H1 (cell line): ENCODE measurements around the gene STBD1. TPM values are rescaled to one million over a fixed set of nuclear protein-coding genes. Genes with fewer than 3 reads are reported as not detected.

ENCODE experiments used
- CTCF ChIA-PET: fragments of 300-600 bp; sonication (Branson Sonifier 250); formaldehyde crosslinking; loops from one replicate; lab custom pipeline; 2021; ENCODE audit not compliant: partially characterized antibody; lab: Charles Lee
- POLR2A ChIA-PET: fragments of 300-600 bp; sonication (Branson Sonifier 250); formaldehyde crosslinking; loops from one replicate; lab custom pipeline; 2021; ENCODE audit warnings: inconsistent platforms; ENCODE audit not compliant: partially characterized antibody; lab: Charles Lee
- DNase-seq, 2 experiments: peaks; one replicate each; pipeline versions ENCODE4 v3.0.0 to v3.0.0-alpha.2; 2010 to 2022; ENCODE audit warnings: low spot score in 2 of 2, low read depth in 1 of 2, mixed read lengths in 1 of 2
- FAIRE-seq: peaks from 2 replicates; lab custom pipeline; 2011; peaks lifted over from hg19 to GRCh38; lab: Jason Lieb, UNC
- H2AFZ ChIP-seq: 2 replicates; pipeline ENCODE4 v1.8.1; 2012; ENCODE audit warnings: low read length, inconsistent platforms
- H2AK5ac ChIP-seq: 2 replicates; pipeline ENCODE4 v1.6.1; 2013; ENCODE audit warnings: low read depth, low read length
- H2BK120ac ChIP-seq: replicated peaks from 2 replicates; pipeline ENCODE3; 2013; ENCODE audit warnings: low read depth, low read length, inconsistent platforms
- H2BK12ac ChIP-seq: 2 replicates; pipeline ENCODE4 v1.6.1; 2013; ENCODE audit warnings: low read depth, low read length
- H2BK15ac ChIP-seq: 2 replicates; pipeline ENCODE4 v1.6.1; 2013; ENCODE audit warnings: low read length
- H2BK20ac ChIP-seq: 2 replicates; pipeline ENCODE4 v1.6.1; 2013; ENCODE audit warnings: low read length
- H2BK5ac ChIP-seq: 2 replicates; pipeline ENCODE4 v1.6.1; 2013; ENCODE audit warnings: low read depth, low read length
- H3K14ac ChIP-seq: 2 replicates; pipeline ENCODE4 v1.6.1; 2013; ENCODE audit warnings: inconsistent platforms; ENCODE audit not compliant: insufficient read length
- H3K18ac ChIP-seq: 2 replicates; pipeline ENCODE4 v1.6.1; 2013; ENCODE audit warnings: low read length; ENCODE audit errors: extremely low read depth
- H3K23ac ChIP-seq: 2 replicates; pipeline ENCODE4 v1.6.1; 2013; ENCODE audit warnings: inconsistent platforms; ENCODE audit not compliant: insufficient read length
- H3K23me2 ChIP-seq: 2 replicates; pipeline ENCODE4 v1.6.1; 2013; ENCODE audit warnings: low read depth, low read length
- H3K27ac ChIP-seq: 2 replicates; pipeline ENCODE4 v1.6.1; 2011; ENCODE audit warnings: low read depth, low read length, inconsistent platforms
- H3K27me3 ChIP-seq, 4 experiments: replicated peaks in 1 of 4; 1 replicate in 1 of 4; 2 replicates in 3 of 4; pipeline versions ENCODE4 v1.6.1 to v1.8.1; 2011 to 2013; ENCODE audit warnings: low read length in 3 of 4, mild to moderate bottlenecking in 3 of 4, inconsistent platforms in 2 of 4, mixed read lengths in 2 of 4, moderate library complexity in 1 of 4; ENCODE audit not compliant: control insufficient read depth in 3 of 4, insufficient read depth in 3 of 4; ENCODE audit errors: extremely low read depth in 1 of 4
- H3K36me3 ChIP-seq, 4 experiments: 2 replicates each; pipeline versions ENCODE4 v1.6.1 to v1.8.1; 2011 to 2013; ENCODE audit warnings: mild to moderate bottlenecking in 4 of 4, low read length in 3 of 4, moderate library complexity in 2 of 4, control low read depth in 1 of 4, inconsistent platforms in 1 of 4; ENCODE audit not compliant: insufficient read depth in 4 of 4, control insufficient read depth in 2 of 4
- H3K4ac ChIP-seq: replicated peaks from 2 replicates; pipeline ENCODE3; 2013; ENCODE audit warnings: low read length, low read depth, mixed read lengths, inconsistent platforms; ENCODE audit not compliant: insufficient read length
- H3K4me1 ChIP-seq, 4 experiments: replicated peaks in 1 of 4; 1 replicate in 1 of 4; 2 replicates in 3 of 4; pipeline versions ENCODE4 v1.6.1 to v1.8.1; 2011 to 2013; ENCODE audit warnings: low read length in 3 of 4, inconsistent platforms in 2 of 4, mixed read lengths in 1 of 4; ENCODE audit not compliant: insufficient read depth in 4 of 4, control insufficient read depth in 3 of 4
- H3K4me2 ChIP-seq, 2 experiments: 2 replicates each; pipeline versions ENCODE4 v1.6.1 to v1.8.1; 2011 to 2013; ENCODE audit warnings: low read depth in 2 of 2, low read length in 2 of 2, control low read depth in 1 of 2, inconsistent platforms in 1 of 2, mild to moderate bottlenecking in 1 of 2; ENCODE audit not compliant: insufficient read depth in 1 of 2
- H3K4me3 ChIP-seq, 4 experiments: fragments of 200-600, 300-600 bp in 1 of 4; sonication (generic), shearing (Covaris generic), sonication (Bioruptor Twin) in 1 of 4; 2 replicates each; pipeline versions ENCODE4 v1.5.1 to v1.8.1; 2011 to 2016; ENCODE audit warnings: low read length in 4 of 4, low read depth in 3 of 4, control low read depth in 2 of 4, inconsistent platforms in 2 of 4, mild to moderate bottlenecking in 2 of 4, mixed read lengths in 1 of 4, moderate library complexity in 1 of 4; ENCODE audit not compliant: insufficient read depth in 2 of 4; ENCODE audit errors: extremely low read depth in 1 of 4
- H3K56ac ChIP-seq: replicated peaks from 2 replicates; pipeline ENCODE3; 2013; ENCODE audit warnings: low read depth, mild to moderate bottlenecking, mixed read lengths, low read length, inconsistent platforms; ENCODE audit not compliant: insufficient read length
- H3K79me1 ChIP-seq: 2 replicates; pipeline ENCODE4 v1.6.1; 2013; ENCODE audit warnings: low read depth, low read length, control low read depth
- H3K79me2 ChIP-seq, 2 experiments: 2 replicates each; pipeline versions ENCODE4 v1.6.1 to v1.8.1; 2012 to 2013; ENCODE audit warnings: low read length in 2 of 2, mild to moderate bottlenecking in 2 of 2, inconsistent platforms in 1 of 2; ENCODE audit not compliant: insufficient read depth in 2 of 2, control insufficient read depth in 1 of 2
- H3K9ac ChIP-seq, 4 experiments: replicated peaks in 1 of 4; 1 replicate in 1 of 4; 2 replicates in 3 of 4; pipeline versions ENCODE4 v1.6.1 to v1.8.1; 2011 to 2013; ENCODE audit warnings: low read depth in 3 of 4, low read length in 3 of 4, control low read depth in 2 of 4, mild to moderate bottlenecking in 2 of 4, moderate library complexity in 2 of 4, inconsistent platforms in 1 of 4; ENCODE audit errors: extremely low read depth in 1 of 4
- H3K9me3 ChIP-seq, 2 experiments: 2 replicates each; pipeline versions ENCODE4 v1.6.1 to v1.8.1; 2012 to 2013; ENCODE audit warnings: mild to moderate bottlenecking in 2 of 2, moderate library complexity in 2 of 2, control low read depth in 1 of 2, inconsistent platforms in 1 of 2, low read depth in 1 of 2, low read length in 1 of 2, mixed read lengths in 1 of 2; ENCODE audit not compliant: insufficient read depth in 2 of 2
- H4K20me1 ChIP-seq, 2 experiments: replicated peaks in 1 of 2; 2 replicates each; pipeline versions ENCODE3 to v1.8.1; 2011 to 2013; ENCODE audit warnings: inconsistent platforms in 2 of 2, low read length in 2 of 2, mild to moderate bottlenecking in 1 of 2; ENCODE audit not compliant: insufficient read depth in 2 of 2, control insufficient read depth in 1 of 2
- H4K5ac ChIP-seq: 2 replicates; pipeline ENCODE4 v1.6.1; 2013; ENCODE audit warnings: low read length, low read depth, mixed read lengths, inconsistent platforms; ENCODE audit not compliant: insufficient read length
- H4K8ac ChIP-seq: 2 replicates; pipeline ENCODE4 v1.8.0; 2013; ENCODE audit warnings: mild to moderate bottlenecking, moderate library complexity, low read length, inconsistent platforms; ENCODE audit not compliant: insufficient read depth; ENCODE audit errors: extremely low read depth
- H4K91ac ChIP-seq: replicated peaks from 2 replicates; pipeline ENCODE3; 2013; ENCODE audit warnings: low read length, mixed read lengths, inconsistent platforms; ENCODE audit not compliant: insufficient read length
- BACH1 ChIP-seq: IDR thresholded peaks from 2 replicates; pipeline ENCODE4 v1.6.1; 2012; ENCODE audit warnings: low read length, improper control_type of control experiment
- CTCF ChIP-seq, 3 experiments: IDR thresholded peaks; 1 replicate in 2 of 3; 2 replicates in 1 of 3; pipeline versions ENCODE4 v1.5.1 to v1.6.1; 2011; ENCODE audit warnings: low read length in 3 of 3, mild to moderate bottlenecking in 3 of 3, inconsistent platforms in 2 of 3, low read depth in 1 of 3, moderate library complexity in 1 of 3; ENCODE audit not compliant: insufficient read depth in 1 of 3; ENCODE audit errors: control extremely low read depth in 1 of 3
- EZH2 ChIP-seq: fragments of 200-600 bp; sonication (generic); IDR thresholded peaks from 2 replicates; pipeline ENCODE4 v1.7.1; 2012; ENCODE audit warnings: low read depth, mild to moderate bottlenecking, moderate library complexity, low read length, inconsistent platforms; ENCODE audit not compliant: severe bottlenecking
- HDAC6 ChIP-seq: IDR thresholded peaks from one replicate; pipeline ENCODE4 v1.7.1; 2012; ENCODE audit warnings: low read depth, mild to moderate bottlenecking, inconsistent platforms, low read length, moderate library complexity
- MAX ChIP-seq: IDR thresholded peaks from 2 replicates; pipeline ENCODE4 v1.6.1; 2012; ENCODE audit warnings: inconsistent platforms
- NRF1 ChIP-seq: IDR thresholded peaks from 2 replicates; pipeline ENCODE4 v1.6.1; 2011; ENCODE audit warnings: mild to moderate bottlenecking, low read depth, low read length, improper control_type of control experiment
- SIN3A ChIP-seq, 2 experiments: IDR thresholded peaks in 1 of 2; conservative IDR thresholded peaks in 1 of 2; 2 replicates each; pipeline ENCODE4 v1.6.1; 2011 to 2012; ENCODE audit warnings: low read length in 2 of 2, improper control_type of control experiment in 1 of 2, low read depth in 1 of 2, mild to moderate bottlenecking in 1 of 2
- SP4 ChIP-seq: IDR thresholded peaks from 2 replicates; pipeline ENCODE4 v1.6.1; 2012; ENCODE audit warnings: low read length, inconsistent platforms
- TCF12 ChIP-seq: IDR thresholded peaks from 2 replicates; pipeline ENCODE4 v1.6.1; 2011; ENCODE audit warnings: low read depth, mild to moderate bottlenecking, low read length
- ZNF274 ChIP-seq: IDR thresholded peaks from 2 replicates; pipeline ENCODE4 v1.7.0; 2012; ENCODE audit warnings: low read length, borderline replicate concordance; ENCODE audit errors: extremely low read depth
- WGBS, 2 experiments: shearing (Covaris generic) in 1 of 2; methylation state at CpG; one replicate each; pipeline versions ENCODE4 v1.1.6 to v1.1.7; 2013 to 2015; ENCODE audit warnings: low lambda C conversion rate in 2 of 2, mixed read lengths in 2 of 2, inconsistent platforms in 1 of 2, low coverage in 1 of 2, missing lambda C conversion rate in 1 of 2; ENCODE audit not compliant: insufficient replicate concordance in 2 of 2, insufficient coverage in 1 of 2, insufficient read length in 1 of 2; ENCODE audit errors: extremely low coverage in 1 of 2, missing lambda C conversion rate in 1 of 2; 5-methylcytosine and 5-hydroxymethylcytosine counted together
- polyA plus RNA-seq, 7 experiments: library from polyadenylated mRNA; depleted of rRNA in 3 of 7; stranded (reverse) in 5 of 7; unstranded in 2 of 7; fragments of >200 nt in 5 of 7; fragments of 200-250 nt in 2 of 7; gene quantifications; 1 replicate in 5 of 7; 2 replicates in 1 of 7; 4 replicates in 1 of 7; pipeline versions ENCODE4 v1.2.1 to v1.2.3, GENCODE V29; 2011 to 2013; ENCODE audit warnings: missing spikeins in 2 of 7, mixed read lengths in 2 of 7
- total RNA-seq: library from RNA; stranded (reverse); fragmentation: NEBNext Ultra II Directional; extraction: Animal tissue kit (Norgen Biotek cat#: 25700); gene quantifications from 2 replicates; pipeline ENCODE4 v1.2.1, GENCODE V29; 2021

The STBD1 gene
- total and polyA plus RNA-seq, 2 of the 8 experiments (the other 6 are each of a cell fraction or from before 2014, with no cell fraction given), result 0.45 to 1.7 TPM

GRCh38 chr4:76267811-76268210, 38.7 kb upstream of the STBD1 start:
- POLR2A ChIA-PET, result interaction anchor here (1.1 kb wide), 1 partner anchor 120 kb away, joined by 4 read pairs; the partner anchor contains the start of gene NUP54
- no peak overlapping the region for H4K5ac ChIP-seq
- no peak overlapping the region for H2BK12ac ChIP-seq
- H3K23me2 ChIP-seq, result 0 out of 2 replicates have a peak, but pooled peaks cover 3% of the 10 kb centered on the region
- no peak overlapping the region for H2BK5ac ChIP-seq
- no peaks in the 10 kb centered on the region for H3K4me1 ChIP-seq
- no peak overlapping the region for H3K4ac ChIP-seq
- no peak overlapping the region for H3K4me2 ChIP-seq
- H3K79me2 ChIP-seq, result no peaks in the 10 kb centered on the region
- no peak overlapping the region for H4K8ac ChIP-seq
- DNase-seq (no peak), FAIRE-seq (no peak)
- TF ChIP-seq CTCF (IDR thresholded peaks at IDR 0.05; ENCODE audit: control extremely low read depth in 1 of 3, insufficient read depth in 1 of 3, low read depth in 1 of 3, low read length in 3 of 3) (no peak), TCF12 (no peak), BACH1 (no peak), MAX (no peak), SIN3A (conservative IDR thresholded peaks at IDR 0.05 in 1 of 2, IDR thresholded peaks at IDR 0.05 in 1 of 2; ENCODE audit: low read depth in 1 of 2, low read length in 2 of 2) (no peak), EZH2 (no peak), SP4 (no peak), NRF1 (no peak), HDAC6 (no peak), ZNF274 (no peak)
- no peak overlapping the region for H3K27ac ChIP-seq
- H2BK15ac ChIP-seq, result no peak overlapping the region
- H3K18ac ChIP-seq, result no peak overlapping the region
- H3K36me3 ChIP-seq, result no peaks in the 10 kb centered on the region
- H2BK120ac ChIP-seq, result no peak overlapping the region
- no peak overlapping the region for H3K14ac ChIP-seq
- no peak overlapping the region for H2AFZ ChIP-seq
- H3K23ac ChIP-seq, result no peak overlapping the region
- H3K56ac ChIP-seq, result no peak overlapping the region
- no peaks in the 10 kb centered on the region for H3K79me1 ChIP-seq
- no peaks in the 10 kb centered on the region for H3K9me3 ChIP-seq
- WGBS, 2 experiments, result 90 to 100% methylated on average over 3 to 6 of the region's 6 CpGs
- H3K27me3 ChIP-seq, result peaks cover 0 to 2% (median 0%) of the 10 kb centered on the region in 4 experiments; a peak in 1 of 7 replicates
- H2AK5ac ChIP-seq, result no peak overlapping the region
- H4K20me1 ChIP-seq, result no peaks in the 10 kb centered on the region
- no peak overlapping the region for H2BK20ac ChIP-seq
- CTCF ChIA-PET, result interaction anchor here (0.6 to 2.5 kb wide), 3 partner anchors 8 to 89 kb away, joined by 3 to 15 read pairs (median 3); no protein-coding TSS in a partner anchor
- H3K4me3 ChIP-seq, result no peak overlapping the region
- no peak overlapping the region for H4K91ac ChIP-seq
- no peak overlapping the region for H3K9ac ChIP-seq
